NCI-H2227 (cell line): ENCODE measurements around the gene SLC12A7.
"Not testable (repeated sequence)": the region's sequence is repeated elsewhere in the genome, so short reads cannot be mapped to it uniquely, and the experiment has no call there.

Experiments
- DNase-seq: peaks from one replicate; lab custom pipeline; 2025; ENCODE audit not compliant: unreplicated experiment; lab: John Stamatoyannopoulos, UW

SLC12A7 gene

GRCh38 chr5:1065891-1066650 is 45.8 kb downstream of the SLC12A7 start:
- no peak for DNase-seq

DNA sequence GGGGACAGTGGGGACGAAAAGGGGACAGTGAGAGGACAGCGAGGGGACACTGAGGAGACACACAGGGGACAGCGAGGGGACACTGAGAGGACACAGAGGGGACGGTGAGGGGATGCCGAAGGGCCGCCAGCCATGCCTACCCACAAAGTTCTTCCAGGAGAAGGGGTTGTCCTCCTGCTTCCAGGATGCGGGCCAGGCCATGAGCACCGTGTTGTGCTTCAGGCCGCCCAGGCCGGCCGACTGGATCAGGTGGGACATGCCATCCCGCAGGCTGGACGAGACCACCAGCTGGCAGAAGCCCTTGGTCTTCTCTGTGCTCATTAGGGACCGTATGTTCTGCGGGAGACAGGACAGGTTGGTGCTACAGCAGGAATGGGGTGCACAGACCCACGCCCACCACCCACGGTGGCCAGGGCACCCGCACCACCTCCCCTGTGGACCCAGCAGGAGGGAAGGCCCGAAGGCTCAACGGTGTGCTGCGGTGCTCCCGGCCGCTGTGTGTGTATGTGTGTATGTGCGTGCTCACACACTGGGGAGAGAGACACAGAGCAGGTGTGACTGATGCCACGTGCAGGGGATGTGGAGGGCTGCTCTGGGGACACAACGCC is 46.6 kb downstream of the SLC12A7 start:
- no peak for DNase-seq

- no peak for DNase-seq
These were observed 47.3 kb downstream of the SLC12A7 start for GRCh38 chr5:1064383-1065142.

- no peak for DNase-seq
These were observed 48.0 kb downstream of the SLC12A7 start for GRCh38 chr5:1063661-1064382.

GRCh38 chr5:1062761-1063568 is 48.9 kb downstream of the SLC12A7 start:
- no peak for DNase-seq

DNA sequence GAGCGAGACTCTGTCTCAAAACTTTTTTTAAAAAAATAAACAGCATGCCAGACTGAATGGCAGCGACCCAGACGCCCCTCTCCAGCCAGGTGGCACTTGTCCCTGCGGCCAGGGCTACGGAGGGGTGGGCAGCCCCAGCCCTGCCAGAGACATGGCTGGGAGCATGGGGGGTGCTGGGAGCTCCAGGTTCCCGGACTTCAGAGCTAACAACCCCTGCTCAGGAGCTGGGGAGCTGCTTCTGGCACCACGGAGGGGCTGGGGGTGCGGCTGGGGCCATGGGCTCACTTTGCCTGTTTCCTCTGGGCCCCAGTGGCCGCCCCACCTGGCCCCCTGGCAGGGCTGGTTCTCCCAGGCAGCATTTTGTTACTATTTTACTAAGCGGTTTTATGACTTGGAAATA is 49.9 kb downstream of the SLC12A7 start:
- DNase-seq, result no peak

GRCh38 chr5:1061292-1061691 is 50.6 kb downstream of the SLC12A7 start:
- not testable (repeated sequence) for DNase-seq

GRCh38 chr5:1060535-1060981 is 51.3 kb downstream of the SLC12A7 start:
- no peak for DNase-seq

DNA sequence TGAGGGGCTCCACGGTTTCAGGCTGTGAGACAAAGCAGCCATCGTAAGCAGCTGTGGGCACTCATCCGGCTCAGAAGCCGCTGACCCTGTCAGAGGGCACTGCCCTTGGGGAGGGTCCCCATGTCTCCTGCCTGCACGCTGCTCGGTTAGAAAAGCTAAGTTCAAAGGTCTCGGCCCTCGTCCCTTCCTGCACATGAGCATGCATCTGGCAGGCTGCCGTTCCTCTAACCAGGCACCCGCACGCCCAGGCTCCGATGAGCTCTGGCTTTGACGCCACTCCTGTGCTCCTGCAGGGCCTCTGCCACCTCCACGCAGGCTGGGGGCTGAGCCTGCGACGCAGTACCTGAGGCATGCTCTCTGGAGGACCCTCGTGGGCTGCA is 52.0 kb downstream of the SLC12A7 start:
- DNase-seq, result no peak

DNA sequence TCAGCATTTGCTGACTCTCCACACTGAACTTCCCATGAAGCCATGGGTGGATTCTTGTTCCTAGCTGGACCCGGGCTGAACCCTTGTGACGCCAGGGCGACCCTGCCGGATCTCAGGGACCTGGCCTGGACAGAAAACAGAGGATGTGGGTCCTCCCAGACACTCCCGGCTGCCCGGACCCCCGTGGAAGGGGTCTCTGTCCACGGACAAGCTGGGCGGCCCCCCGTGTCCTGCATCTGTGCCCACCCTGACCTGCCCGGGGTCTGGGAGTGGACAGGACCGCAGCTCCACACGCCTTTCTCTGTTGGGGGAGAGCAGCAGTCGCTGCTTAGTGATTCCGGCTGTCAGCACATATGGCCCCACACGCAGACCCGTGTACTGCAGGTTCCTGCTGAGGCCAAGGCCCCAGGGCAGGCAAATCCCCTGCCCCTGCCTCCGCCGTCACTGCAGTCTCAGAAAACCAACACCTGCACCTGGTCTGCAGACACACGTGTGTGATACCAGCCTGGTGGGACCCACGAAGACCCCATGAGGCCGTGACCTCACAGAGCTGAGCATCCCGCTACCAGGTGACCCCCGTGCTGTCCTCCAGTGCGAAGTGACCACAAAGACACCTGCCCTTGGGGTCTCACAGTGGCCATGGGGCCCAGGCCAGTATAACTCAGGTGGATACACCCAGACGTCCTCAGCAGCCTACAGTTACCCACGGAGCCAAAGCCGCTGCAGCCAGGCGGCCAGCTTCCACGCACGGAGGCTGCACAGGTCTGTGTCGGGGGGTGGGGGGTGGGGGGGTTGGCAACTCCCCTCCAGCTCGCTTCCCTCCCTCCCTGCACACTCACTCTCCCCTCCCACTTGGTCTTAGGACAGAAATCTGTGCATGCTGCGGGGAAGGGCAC is 52.6 kb downstream of the SLC12A7 start:
- DNase-seq, result no peak

GRCh38 chr5:1058083-1058945 is 53.5 kb downstream of the SLC12A7 start:
- DNase-seq, result no peak

DNA sequence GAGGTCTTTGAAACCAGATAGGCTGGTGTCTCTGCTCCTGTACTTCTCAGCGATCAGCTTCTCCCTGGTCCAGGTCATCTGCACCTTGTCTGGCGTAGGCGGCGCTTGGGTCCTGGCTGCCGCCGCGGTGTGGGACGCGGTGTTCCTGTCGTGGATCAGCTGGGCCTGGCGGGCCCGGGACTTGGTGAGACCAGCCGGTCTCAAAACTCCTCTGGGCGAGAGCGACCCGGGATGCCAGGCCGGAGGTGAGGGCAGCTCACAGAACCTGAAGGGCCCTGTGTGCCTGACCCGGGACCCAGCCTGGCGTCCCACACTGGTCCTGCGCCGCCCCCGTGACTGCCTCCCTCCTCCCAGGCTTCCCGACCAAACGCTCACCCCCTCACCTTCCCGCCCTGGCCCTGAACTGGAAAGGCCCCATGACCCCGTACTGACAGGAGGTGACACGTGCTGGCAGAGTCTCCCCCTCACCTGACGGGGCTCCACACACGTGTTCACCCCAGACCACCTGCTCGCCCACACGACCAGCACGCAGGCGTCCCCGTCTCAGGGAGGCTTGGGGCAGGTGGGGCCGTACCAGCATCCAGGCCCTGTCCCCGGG is 54.3 kb downstream of the SLC12A7 start:
- DNase-seq, result no peak

- no peak for DNase-seq
These were observed 55.0 kb downstream of the SLC12A7 start for GRCh38 chr5:1056611-1057484.

- no peak for DNase-seq
These were observed 55.8 kb downstream of the SLC12A7 start for GRCh38 chr5:1055896-1056610.

DNA sequence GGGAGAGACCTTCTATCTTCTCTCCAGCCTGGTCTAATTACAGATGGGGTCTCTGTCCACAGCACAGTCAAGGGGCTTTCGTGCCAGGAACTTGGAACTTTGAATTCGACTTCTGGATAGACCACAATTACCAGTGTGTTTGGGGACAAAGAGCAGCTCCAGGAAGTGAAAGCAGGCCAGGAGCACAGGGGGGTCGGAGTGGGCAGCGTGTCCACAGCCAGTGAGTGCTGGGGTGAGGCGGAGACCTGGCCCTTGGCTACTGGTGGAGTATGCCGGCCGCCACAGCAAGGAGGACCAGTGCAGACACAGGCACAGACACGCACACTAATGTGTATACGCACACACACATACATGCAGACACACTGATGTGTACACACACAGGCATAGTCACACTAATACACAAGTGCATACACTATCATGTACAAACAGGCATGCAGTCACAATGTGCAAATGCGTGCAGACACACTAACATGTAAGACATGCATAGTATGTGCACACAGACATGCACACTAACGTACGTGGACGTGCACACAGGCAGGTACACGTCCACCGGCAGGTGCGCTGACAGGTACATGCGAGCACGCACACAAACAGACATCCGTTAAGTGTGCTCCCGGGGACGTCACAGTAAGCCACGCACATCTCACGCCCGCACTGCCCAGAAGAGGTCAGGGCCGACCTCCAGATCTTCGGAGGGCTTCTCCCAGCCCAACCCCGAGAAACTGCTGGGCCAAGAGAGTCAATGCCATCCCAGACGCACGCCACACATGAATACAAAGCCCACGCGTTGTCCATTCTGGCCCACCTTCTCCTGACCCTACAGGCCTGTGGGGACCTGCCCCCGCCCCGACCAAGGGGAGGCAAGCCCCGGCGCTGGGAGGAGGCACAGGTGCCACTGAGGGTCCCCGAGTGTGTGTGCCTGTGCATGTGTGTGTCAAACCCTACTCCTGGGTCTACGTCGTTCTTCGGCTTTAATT is 56.8 kb downstream of the SLC12A7 start:
- no peak for DNase-seq
